ENCODE results near the gene NAA25. TPM values are rescaled to one million over a fixed set of nuclear protein-coding genes. Genes with fewer than 3 reads are reported as not detected.
"Not testable (repeated sequence)": the region's sequence is repeated elsewhere in the genome, so short reads cannot be mapped to it uniquely, and the experiment has no call there.

The NAA25 gene
- total and polyA plus RNA-seq, 12 donors, result 7.2 to 32.6 (median 21.2) TPM

DNA sequence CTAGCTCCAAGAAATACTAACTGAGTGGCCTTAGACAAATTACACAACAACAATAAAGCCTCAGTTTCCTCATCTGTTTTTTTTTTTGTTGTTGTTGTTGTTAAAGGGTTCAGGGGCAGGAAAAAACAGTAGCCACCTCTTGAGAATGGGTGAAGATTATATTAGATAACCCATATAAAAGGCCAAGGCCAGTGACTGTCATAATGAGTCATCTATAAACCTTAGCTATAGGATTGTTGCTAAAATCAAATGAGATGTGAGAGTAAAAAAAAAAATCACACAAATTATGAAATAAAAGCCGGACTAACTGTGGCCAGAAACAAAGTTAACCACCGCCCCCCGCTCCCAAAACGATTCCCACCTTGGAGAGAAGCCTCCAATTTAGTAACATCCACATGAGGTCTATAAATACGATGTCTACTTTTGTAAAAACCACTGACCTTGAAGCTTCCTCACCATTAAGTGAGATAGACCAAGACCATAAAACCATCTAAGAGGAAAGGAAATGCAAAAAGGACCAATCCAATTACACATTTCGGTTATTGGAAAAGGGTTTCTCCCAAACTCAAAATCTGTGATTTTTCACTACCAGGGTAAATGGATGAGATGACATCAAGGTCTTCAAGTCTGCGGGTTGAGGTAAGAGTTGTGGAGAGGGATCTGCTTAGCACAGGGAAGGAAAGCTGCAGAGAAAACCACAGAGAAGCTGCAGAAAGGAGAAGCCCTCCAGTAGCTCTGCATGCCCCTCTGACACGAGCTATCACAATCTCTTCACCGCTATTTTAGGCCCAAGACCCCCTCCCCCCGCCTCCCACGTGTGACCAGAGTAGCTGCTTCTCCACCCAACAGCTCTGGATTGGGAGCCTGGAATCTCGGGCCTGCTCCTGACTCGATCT, 1.0 kb downstream of the NAA25 start:
- 13 to 18% (median 14%) methylated on average over 10 to 13 of the region's 13 CpGs for WGBS, 4 donors
- Histone ChIP-seq H3K4me3 (peak overlapping the region; percentile 19 to 77 (median 57)), H3K9me3 (replicated peaks in 1 of 3) (no peaks in the 10 kb centered on the region), H3K4me1 (replicated peaks in 1 of 2) (peaks cover 16 to 40% of the 10 kb centered on the region in 2 donors), H3K27me3 (no peaks in the 10 kb centered on the region), H3K27ac (peak overlapping the region; percentile 62 to 95 (median 84)), H3K36me3 (replicated peaks in 1 of 2) (no peaks in the 10 kb centered on the region)
- intact Hi-C loops (cut with DNase I), result no loop called here
- TF ChIP-seq, protein P1, sequence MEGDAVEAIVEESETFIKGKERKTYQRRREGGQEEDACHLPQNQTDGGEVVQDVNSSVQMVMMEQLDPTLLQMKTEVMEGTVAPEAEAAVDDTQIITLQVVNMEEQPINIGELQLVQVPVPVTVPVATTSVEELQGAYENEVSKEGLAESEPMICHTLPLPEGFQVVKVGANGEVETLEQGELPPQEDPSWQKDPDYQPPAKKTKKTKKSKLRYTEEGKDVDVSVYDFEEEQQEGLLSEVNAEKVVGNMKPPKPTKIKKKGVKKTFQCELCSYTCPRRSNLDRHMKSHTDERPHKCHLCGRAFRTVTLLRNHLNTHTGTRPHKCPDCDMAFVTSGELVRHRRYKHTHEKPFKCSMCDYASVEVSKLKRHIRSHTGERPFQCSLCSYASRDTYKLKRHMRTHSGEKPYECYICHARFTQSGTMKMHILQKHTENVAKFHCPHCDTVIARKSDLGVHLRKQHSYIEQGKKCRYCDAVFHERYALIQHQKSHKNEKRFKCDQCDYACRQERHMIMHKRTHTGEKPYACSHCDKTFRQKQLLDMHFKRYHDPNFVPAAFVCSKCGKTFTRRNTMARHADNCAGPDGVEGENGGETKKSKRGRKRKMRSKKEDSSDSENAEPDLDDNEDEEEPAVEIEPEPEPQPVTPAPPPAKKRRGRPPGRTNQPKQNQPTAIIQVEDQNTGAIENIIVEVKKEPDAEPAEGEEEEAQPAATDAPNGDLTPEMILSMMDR (IDR thresholded peaks at IDR 0.05), result no peak
- no peak for TF ChIP-seq POLR2A (IDR thresholded peaks at IDR 0.05)
- DNase-seq, result peak; percentile 35 to 67 (median 50)

DNA sequence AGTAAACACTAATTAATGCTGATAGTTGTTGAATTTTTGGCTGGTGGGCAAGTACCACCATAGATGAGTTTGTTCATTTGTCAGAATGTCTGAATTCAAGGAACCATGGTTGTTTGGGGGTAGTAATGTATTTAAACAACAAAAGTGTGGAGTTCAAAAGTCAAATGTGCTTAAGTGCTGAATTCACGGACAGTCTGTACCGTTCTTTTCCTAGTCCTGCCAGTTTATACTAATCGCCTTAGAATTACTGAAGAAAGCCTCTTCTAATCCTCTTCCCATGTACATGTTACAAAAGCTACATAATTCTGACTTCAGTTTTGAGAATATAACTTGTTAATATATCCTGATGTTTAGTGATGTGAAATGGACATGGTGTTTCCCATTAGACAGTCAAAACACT, 2.7 kb downstream of the NAA25 start:
- H3K4me1 ChIP-seq (replicated peaks in 1 of 2), result peaks cover 16 to 40% of the 10 kb centered on the region in 2 donors
- intact Hi-C loops (cut with DNase I), result no loop called here
- no peaks in the 10 kb centered on the region for H3K9me3 ChIP-seq (replicated peaks in 1 of 3)
- TF ChIP-seq, protein P1 (IDR thresholded peaks at IDR 0.05), result no peak
- no peak for TF ChIP-seq POLR2A (IDR thresholded peaks at IDR 0.05)
- H3K27me3 ChIP-seq, result no peaks in the 10 kb centered on the region
- peaks cover 0 to 7% of the 10 kb centered on the region in 2 donors for H3K36me3 ChIP-seq (replicated peaks in 1 of 2)
- no peak overlapping the region for H3K4me3 ChIP-seq
- no peak overlapping the region for H3K27ac ChIP-seq
- 84 to 91% (median 87%) methylated on average over 3 of the region's 3 CpGs for WGBS, 4 donors
- no peak for DNase-seq

DNA sequence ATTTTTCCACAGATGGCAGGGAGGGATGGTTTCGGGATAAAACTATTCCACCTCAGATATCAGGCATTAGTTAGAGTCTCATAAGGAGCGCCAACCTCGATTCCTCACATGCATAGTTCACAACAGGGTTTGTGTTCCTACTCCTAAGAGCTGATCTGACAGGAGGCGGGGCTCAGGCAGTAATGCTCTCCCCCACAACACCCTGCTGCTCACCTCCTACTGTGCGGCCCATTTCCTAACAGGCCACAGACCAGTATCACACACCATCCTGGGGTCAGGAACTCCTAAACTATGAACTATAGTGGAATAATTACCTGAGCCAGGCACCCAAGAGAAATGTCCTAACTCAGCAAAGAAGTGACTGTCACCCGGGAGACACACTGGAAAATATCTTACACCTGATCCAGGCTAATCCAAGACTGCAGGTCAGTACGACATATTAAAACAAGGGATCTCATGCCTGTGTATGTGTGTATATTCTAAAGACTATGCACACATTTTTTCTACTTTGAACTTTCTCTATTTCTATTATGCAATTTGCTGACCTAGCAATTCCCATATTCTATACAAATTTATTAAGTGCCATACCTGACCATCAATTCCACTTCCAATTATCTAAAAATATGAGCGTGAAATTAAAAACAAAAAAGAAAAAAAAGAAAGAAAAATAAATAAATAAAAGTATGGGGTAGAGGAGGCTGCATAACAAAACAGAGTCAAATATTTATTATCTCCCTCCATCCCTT, 4.7 kb downstream of the NAA25 start:
- no peak for TF ChIP-seq POLR2A (IDR thresholded peaks at IDR 0.05)
- TF ChIP-seq, protein P1 (IDR thresholded peaks at IDR 0.05), result no peak
- H3K27ac ChIP-seq, result no peak overlapping the region
- H3K27me3 ChIP-seq, result no peaks in the 10 kb centered on the region
- intact Hi-C loops (cut with DNase I), result no loop called here
- H3K4me3 ChIP-seq, result no peak overlapping the region
- peaks cover 16 to 35% of the 10 kb centered on the region in 2 donors for H3K4me1 ChIP-seq (replicated peaks in 1 of 2)
- 90 to 95% (median 91%) methylated on average over 8 of the region's 8 CpGs for WGBS, 4 donors
- DNase-seq, result peak in 3 of 7 donors; percentile 2 to 36 (median 9)
- no peaks in the 10 kb centered on the region for H3K9me3 ChIP-seq (replicated peaks in 1 of 3)
- H3K36me3 ChIP-seq (replicated peaks in 1 of 2), result peaks cover 0 to 11% of the 10 kb centered on the region in 2 donors

DNA sequence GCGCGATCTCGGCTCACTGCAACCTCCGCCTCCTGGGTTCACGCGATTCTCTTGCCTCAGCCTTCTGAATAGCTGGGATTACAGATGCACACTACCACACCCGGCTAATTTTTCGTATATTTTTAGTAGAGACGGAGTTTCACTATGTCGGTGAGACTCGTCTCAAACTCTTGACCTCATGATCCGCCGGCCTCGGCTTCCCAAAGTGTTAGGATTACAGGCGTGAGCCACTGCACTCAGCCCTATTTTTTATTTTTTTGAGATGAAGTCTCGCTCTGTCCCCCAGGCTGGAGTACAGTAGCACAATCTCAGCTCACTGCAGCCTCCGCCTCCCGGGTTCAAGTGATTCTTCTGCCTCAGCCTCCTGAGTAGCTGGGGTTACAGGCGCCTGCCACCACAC, 5.8 kb downstream of the NAA25 start:
- H3K36me3 ChIP-seq (replicated peaks in 1 of 2), result peaks cover 0 to 15% of the 10 kb centered on the region in 2 donors
- H3K4me1 ChIP-seq (replicated peaks in 1 of 2), result peaks cover 14 to 35% of the 10 kb centered on the region in 2 donors
- H3K27me3 ChIP-seq; H3K4me3 ChIP-seq; H3K27ac ChIP-seq; H3K9me3 ChIP-seq (replicated peaks in 1 of 3); intact Hi-C loops (cut with DNase I): not testable (repeated sequence)
- 94 to 97% (median 96%) methylated on average over 17 to 19 of the region's 19 CpGs for WGBS, 4 donors
- DNase-seq, result peak in 1 of 7 donors; percentile 8
